GM20431 (cell line): Measurements from ENCODE around the gene DAP.
"Not testable (repeated sequence)": the region's sequence is repeated elsewhere in the genome, so short reads cannot be mapped to it uniquely, and the experiment has no call there.

Source experiments
- in situ Hi-C: fragments of 300-500 bp; cut with MseI, MboI; formaldehyde crosslinking; loops from one replicate; pipeline ENCODE4 v1.15.0; 2020; ENCODE audit warnings: low sequenced_read_pairs; ENCODE audit not compliant: unreplicated experiment

Gene DAP

GRCh38 chr5:10676224-10676623 lies 84.8 kb downstream of the DAP start:
- in situ Hi-C loops = no loop called here

- in situ Hi-C loops = no loop called here
Measured at GRCh38 chr5:10675177-10675700, 85.8 kb downstream of the DAP start.

- in situ Hi-C loops = no loop called here
Measured at GRCh38 chr5:10674582-10674981, 86.5 kb downstream of the DAP start.

GRCh38 chr5:10674096-10674495 lies 86.9 kb downstream of the DAP start:
- in situ Hi-C loops = no loop called here

- in situ Hi-C loops = no loop called here
Measured at GRCh38 chr5:10673407-10673806, 87.6 kb downstream of the DAP start.

GRCh38 chr5:10673017-10673389 lies 88.0 kb downstream of the DAP start:
- in situ Hi-C loops = no loop called here

- in situ Hi-C loops = no loop called here
Measured at GRCh38 chr5:10672146-10673016, 88.7 kb downstream of the DAP start.

GRCh38 chr5:10671041-10672008 lies 89.7 kb downstream of the DAP start:
- in situ Hi-C loops = no loop called here

- in situ Hi-C loops = no loop called here
Measured at GRCh38 chr5:10669983-10670382, 91.1 kb downstream of the DAP start.

GRCh38 chr5:10668697-10669096 lies 92.3 kb downstream of the DAP start:
- in situ Hi-C loops = no loop called here

- in situ Hi-C loops = no loop called here
Measured at GRCh38 chr5:10667431-10668057, 93.5 kb downstream of the DAP start.

GRCh38 chr5:10666531-10667299 lies 94.3 kb downstream of the DAP start:
- in situ Hi-C loops = no loop called here

GRCh38 chr5:10665799-10666198 lies 95.2 kb downstream of the DAP start:
- in situ Hi-C loops = no loop called here

GRCh38 chr5:10664180-10664769 lies 96.8 kb downstream of the DAP start:
- in situ Hi-C loops = not testable (repeated sequence)

- in situ Hi-C loops = no loop called here
Measured at GRCh38 chr5:10663489-10664179, 97.4 kb downstream of the DAP start.

GRCh38 chr5:10662661-10663488 lies 98.2 kb downstream of the DAP start:
- in situ Hi-C loops = no loop called here

- in situ Hi-C loops = no loop called here
Measured at GRCh38 chr5:10662083-10662482, 99.0 kb downstream of the DAP start.

- in situ Hi-C loops = no loop called here
Measured at GRCh38 chr5:10661401-10661800, 99.6 kb downstream of the DAP start.
